HG02943 (cell line): ENCODE data around the gene RGS1.
A peak's percentile ranks its signal among the peaks of the same experiment; 100 is the strongest.

Experiments used
- ATAC-seq: cut with Tn5 transposase; IDR thresholded peaks from one replicate; pipeline ENCODE4 v1.9.1; 2021; ENCODE audit warnings: mild to moderate bottlenecking, low read depth, moderate library complexity; ENCODE audit not compliant: unreplicated experiment

Gene RGS1

DNA sequence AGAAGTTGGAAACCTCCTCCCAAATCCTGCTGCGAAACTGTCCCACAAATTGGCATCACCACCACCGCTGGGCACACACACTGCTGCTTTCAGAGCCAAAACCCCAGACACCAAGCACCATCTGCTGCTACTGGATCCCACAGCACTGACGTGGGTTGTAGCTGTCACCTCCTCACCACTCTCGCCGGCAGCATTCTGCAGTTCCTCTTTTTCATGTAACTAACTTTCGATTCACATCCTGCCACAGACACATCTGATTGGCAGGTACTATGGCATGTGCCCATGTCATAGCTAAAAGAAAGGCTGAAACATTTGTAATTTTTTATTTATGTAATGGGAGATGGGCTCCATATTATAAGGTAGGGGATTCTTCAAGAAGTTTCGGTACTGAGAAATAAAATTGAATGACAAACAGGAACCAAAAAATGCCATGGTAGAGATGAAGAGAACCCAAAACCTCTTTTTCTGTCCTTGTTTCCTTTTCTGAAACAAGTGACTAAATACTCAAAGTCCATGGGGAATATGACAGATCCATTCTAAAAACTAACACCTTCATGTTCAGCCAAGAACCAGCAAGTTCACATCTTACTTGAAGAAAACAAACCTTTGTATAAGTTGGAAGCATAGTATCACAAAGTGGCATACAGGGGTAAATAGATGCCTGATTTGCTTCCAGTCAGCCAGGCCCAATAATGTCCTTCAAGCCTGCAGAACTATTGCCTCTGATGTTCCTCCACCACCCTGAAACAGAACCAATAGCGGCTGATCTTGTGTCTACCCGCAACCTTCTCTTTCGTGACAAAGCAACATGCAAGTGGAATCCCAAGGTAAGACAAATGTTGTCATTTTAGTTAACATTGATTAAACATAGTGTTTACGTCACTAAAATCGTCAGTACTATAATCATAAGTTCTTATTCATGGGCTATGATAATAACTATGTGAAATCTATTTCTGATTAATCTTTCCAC, 33.8 kb downstream of the RGS1 start:
- peak; percentile 98 for ATAC-seq

DNA sequence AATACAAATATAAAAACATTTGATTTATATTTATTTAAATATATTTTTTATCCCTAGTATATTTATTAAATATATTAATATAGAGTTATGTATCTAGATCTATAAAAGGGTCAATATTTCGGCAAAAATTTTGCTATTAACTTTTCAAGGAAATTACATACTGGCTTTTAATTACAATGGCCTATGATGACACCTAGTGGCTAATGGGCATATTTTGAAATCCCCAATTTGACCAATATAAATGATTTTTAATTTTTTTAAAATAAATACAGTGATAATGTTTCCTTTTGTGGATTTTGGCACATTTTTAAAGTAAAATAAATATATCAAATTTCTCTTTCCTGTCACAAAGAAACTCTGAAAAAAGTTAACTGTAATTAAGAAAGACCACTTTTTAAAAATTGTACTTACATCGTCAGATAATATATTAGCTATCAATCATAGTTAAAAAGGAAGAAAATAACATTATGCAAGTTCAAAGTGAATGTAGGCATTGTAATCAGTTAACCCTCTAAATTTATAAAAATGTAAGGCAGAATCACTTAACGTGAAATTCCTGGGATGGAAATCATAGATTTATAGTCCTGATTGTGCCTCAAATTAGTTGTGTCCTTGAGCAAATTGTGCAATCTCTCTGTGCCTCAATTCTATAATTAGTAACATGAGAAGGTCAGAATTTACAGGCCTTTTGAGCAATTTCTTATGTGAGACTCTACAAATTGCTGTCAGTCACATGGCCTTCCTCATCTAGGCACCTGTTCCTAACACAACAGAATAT, 34.7 kb downstream of the RGS1 start:
- no peak for ATAC-seq

DNA sequence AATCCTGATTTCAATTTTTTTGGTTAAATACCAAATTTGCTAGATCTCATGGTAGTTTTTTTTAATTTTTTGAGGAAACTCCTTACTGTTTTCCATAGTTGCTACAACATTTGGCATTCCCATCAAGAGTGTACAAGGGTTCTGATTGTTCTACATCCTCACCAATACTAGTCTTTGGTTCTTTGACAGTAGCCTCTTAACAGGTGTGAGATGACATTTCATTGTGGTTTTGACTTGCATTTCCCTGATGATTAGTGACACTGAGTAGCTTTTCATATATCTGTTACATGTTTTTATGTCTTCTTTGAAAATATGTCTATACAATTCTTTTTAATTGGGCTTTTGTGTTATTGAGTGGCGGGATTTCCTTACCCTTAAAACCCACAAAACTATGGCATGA, 39.5 kb downstream of the RGS1 start:
- ATAC-seq: peak; percentile 51

DNA sequence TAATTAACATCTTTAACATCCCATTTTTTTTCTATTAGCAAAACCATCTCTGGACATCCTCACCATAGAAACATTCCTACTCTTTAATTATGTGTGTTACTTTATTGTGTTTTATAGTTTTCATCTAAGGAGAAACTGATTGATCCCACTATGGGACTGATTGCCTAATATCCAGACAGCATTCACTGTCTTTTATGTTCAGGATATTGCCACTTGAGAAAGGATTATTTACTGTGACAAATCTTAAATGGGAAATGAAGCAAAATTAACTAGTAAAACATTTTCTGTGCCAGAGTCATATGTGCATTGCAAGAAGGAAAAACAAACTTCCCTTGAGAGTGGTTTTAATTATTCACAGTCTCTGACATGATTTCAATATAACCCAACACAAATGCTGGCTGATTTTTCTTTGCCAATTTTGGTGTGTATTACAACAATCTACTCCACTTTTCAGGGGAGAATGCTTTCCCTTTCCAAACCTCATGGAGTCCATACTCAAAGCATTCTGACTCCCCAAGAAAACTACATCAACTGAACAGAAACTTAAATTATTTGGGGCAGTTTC, 44.6 kb downstream of the RGS1 start:
- no peak for ATAC-seq

DNA sequence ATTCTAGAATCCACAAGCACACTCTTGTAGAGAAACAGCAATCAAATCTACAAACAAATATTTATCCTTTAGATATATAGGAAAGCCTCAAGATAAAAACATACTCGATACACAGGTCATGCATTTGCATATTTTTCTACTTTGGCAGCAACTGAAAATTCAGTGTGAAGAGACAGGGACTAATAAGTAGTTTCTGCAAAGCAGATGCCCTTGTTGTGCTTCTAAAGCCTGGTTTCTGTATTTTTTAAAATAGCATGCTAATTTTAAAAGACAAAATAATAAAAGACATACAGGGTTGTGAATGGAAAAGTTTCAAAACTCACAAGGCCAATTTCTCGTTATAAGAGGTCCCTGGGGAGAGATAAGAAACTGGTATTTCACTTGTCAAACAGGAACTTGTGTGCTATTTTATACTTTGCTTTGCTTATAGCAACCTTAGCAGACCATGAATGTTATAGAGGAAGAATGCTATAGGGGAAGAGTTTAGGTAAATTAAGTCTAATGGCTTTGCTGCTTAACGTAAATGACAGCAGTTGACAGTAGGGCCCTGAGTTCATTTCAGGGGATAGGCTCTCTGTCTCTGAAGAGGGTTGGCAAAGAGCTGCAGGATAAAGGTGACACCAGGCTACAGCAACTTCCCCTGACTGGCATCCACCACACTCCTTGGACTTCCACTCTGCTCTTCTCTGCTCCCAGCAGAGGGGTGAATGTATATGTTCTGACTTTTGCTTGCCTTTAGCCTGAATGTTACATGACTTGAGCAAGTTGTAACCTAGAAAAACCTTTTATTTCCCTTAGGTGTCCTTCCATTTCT, 51.0 kb downstream of the RGS1 start:
- peak; percentile 87 for ATAC-seq

DNA sequence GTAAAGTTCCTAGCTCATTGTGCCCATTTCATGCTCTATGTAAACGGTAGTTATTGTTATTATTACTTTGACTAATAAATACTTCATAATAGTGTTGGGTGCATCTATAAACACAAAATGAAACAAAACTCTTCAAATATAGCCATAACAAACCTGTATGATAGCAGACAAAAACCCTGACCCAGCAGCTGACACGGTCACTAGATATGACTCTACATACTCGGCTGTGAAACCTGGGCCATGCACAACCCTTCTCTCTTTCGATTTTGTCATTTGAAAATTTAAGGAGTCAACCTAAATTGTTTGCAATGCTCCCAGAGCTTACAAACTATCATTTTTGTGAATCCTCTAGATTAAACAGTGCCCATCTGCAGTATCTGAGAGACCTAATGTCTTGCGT, 52.3 kb downstream of the RGS1 start:
- no peak for ATAC-seq

DNA sequence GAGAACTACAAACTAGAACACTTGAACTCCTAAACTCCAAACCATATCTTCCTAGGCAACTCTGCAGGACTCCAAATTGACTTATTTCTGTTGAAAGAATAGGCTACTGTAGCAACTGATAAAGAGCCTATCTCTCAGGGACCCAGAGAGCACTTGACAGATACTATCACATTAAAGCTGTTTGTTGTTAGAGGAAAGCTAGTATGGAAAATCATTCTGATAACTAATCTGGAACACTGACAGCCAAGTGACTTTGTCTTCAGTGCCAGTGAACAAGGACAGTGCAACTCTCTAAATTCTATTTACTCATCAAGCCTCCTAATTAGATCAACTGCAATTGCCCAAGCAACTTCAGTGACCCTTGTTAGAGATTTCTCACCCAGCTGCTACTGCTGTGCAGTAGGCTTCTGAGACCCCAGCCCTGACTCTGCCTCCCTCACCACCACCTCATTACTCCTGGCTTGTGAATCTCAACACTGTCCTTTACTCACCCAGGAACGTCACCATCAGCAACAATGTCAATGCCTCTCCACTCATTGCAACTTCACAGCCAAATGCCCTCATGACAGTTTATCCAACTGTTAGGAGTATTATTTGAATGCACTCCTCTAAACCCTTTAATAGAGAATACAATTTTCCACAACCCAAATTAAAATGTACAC, 53.0 kb downstream of the RGS1 start:
- ATAC-seq: no peak

DNA sequence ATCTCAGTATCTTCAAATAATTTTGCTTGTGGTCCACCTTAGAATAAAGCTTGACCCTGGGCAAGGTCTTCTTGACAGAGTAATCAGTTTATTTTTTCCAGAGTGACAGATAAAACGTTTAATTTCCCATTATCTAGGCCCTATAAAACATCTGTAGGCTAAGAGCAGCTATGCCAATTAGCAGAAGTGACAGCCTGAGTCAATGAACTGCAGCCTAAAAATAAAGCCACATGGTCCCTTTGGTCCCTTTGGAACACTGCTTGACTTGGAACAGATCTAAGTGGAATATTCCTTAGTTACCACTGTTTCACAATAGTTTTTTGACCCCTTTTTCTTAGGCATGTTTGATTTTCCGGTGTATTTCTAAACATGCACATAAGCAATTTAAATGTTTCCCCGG, 54.0 kb downstream of the RGS1 start:
- no peak for ATAC-seq
